Tongue (tissue), 1 donor: ENCODE data around the gene ADAMTS1. TPM values are rescaled to one million over a fixed set of nuclear protein-coding genes. Genes with fewer than 3 reads are reported as not detected.

Experiments used
- total RNA-seq: library from RNA; depleted of rRNA; stranded (reverse); fragments of >200 nt; gene quantifications from one replicate; pipeline ENCODE4 v1.2.3, GENCODE V29; 2014

The ADAMTS1 gene
- total RNA-seq, 1 donor from 2014 or later = 51.5 TPM

Other genes starting within 250 kb of the ADAMTS1 start
- gene ADAMTS5, start 121.7 kb upstream of the ADAMTS1 start, total RNA-seq = 9.8 TPM